WI38 (cell line): ENCODE results near the gene REM1.
"Not testable (repeated sequence)": the region's sequence is repeated elsewhere in the genome, so short reads cannot be mapped to it uniquely, and the experiment has no call there.

ENCODE experiments used
- H3K4me3 ChIP-seq: 2 replicates; pipeline ENCODE4 v1.5.1; 2011; ENCODE audit warnings: low read depth, mild to moderate bottlenecking, control low read depth, low read length
- CTCF ChIP-seq: IDR thresholded peaks from 2 replicates; pipeline ENCODE4 v1.5.1; 2012; ENCODE audit warnings: low read depth, mild to moderate bottlenecking, control low read depth, low read length

Gene REM1

GRCh38 chr20:31449511-31450414, 25.3 kb upstream of the REM1 start:
- TF ChIP-seq CTCF, result no peak
- H3K4me3 ChIP-seq, result no peak overlapping the region

- H3K4me3 ChIP-seq, result no peak overlapping the region
These were observed 22.5 kb upstream of the REM1 start for GRCh38 chr20:31452575-31452974.

GRCh38 chr20:31454361-31454760, 20.7 kb upstream of the REM1 start:
- TF ChIP-seq CTCF, result no peak
- no peak overlapping the region for H3K4me3 ChIP-seq

More at GRCh38 chr20:31452575-31452974, 22.5 kb upstream of the REM1 start:
- no peak for TF ChIP-seq CTCF

GRCh38 chr20:31470946-31471345, 4.1 kb upstream of the REM1 start:
- H3K4me3 ChIP-seq, result not testable (repeated sequence)

GRCh38 chr20:31472395-31473330, 2.4 kb upstream of the REM1 start:
- TF ChIP-seq CTCF, result no peak

GRCh38 chr20:31473331-31474096, 1.6 kb upstream of the REM1 start:
- no peak overlapping the region for H3K4me3 ChIP-seq
- TF ChIP-seq CTCF, result no peak

More at GRCh38 chr20:31472395-31473330, 2.4 kb upstream of the REM1 start:
- H3K4me3 ChIP-seq, result no peak overlapping the region

- TF ChIP-seq CTCF, result no peak
- no peak overlapping the region for H3K4me3 ChIP-seq
These were observed 1.0 kb upstream of the REM1 start for GRCh38 chr20:31474097-31474436.
